ENCODE data around the gene ABCB9.

Gene ABCB9

GRCh38 chr12:122977655-122978392 is 11.6 kb upstream of the ABCB9 start:
- H3K36me3 ChIP-seq (ENCODE audit: control insufficient read depth in 4 of 4, insufficient read depth in 4 of 4, low read length in 3 of 4), result peaks cover 0 to 44% (median 20%) of the 10 kb centered on the region in 4 experiments
- no peak for DNase-seq
- no peaks in the 10 kb centered on the region for H3K9me3 ChIP-seq (ENCODE audit: control extremely low read depth in 1 of 5, control insufficient read depth in 4 of 5, insufficient read depth in 2 of 5, low read depth in 1 of 5, low read length in 4 of 5)
- H3K4me3 ChIP-seq (ENCODE audit: control insufficient read depth in 1 of 7, extremely low read depth in 1 of 7, insufficient read depth in 4 of 7, low read depth in 2 of 7, low read length in 6 of 7), result no peak overlapping the region
- peak overlapping the region in 1 of 2 experiments; percentile 34 for H3K27ac ChIP-seq (ENCODE audit: insufficient read depth in 1 of 2, low read depth in 1 of 2, low read length in 2 of 2, poor library complexity in 1 of 2, severe bottlenecking in 2 of 2)
- WGBS (ENCODE audit: insufficient coverage), result 94% methylated on average over 7 of the region's 9 CpGs
- no peaks in the 10 kb centered on the region for H3K27me3 ChIP-seq (replicated peaks in 2 of 5; ENCODE audit: control insufficient read depth in 4 of 5, insufficient read depth in 5 of 5, low read length in 4 of 5)
- ChIA-PET POLR2A (no interaction called here), CTCF (interaction anchor here (1.3 to 2.1 kb wide), 2 partner anchors 22 to 49 kb away, joined by 3 to 6 read pairs; no protein-coding TSS in a partner anchor)
- H3K4me1 ChIP-seq (ENCODE audit: control extremely low read depth in 1 of 4, control insufficient read depth in 4 of 4, insufficient read depth in 4 of 4, low read length in 3 of 4), result peaks cover 3 to 71% (median 63%) of the 10 kb centered on the region in 4 experiments

GRCh38 chr12:122977153-122977552 is 10.9 kb upstream of the ABCB9 start:
- Histone ChIP-seq H3K36me3 (ENCODE audit: control insufficient read depth in 4 of 4, insufficient read depth in 4 of 4, low read length in 3 of 4) (peaks cover 0 to 37% (median 14%) of the 10 kb centered on the region in 4 experiments), H3K27me3 (replicated peaks in 2 of 5; ENCODE audit: control insufficient read depth in 4 of 5, insufficient read depth in 5 of 5, low read length in 4 of 5) (no peaks in the 10 kb centered on the region), H3K27ac (ENCODE audit: insufficient read depth in 1 of 2, low read depth in 1 of 2, low read length in 2 of 2, poor library complexity in 1 of 2, severe bottlenecking in 2 of 2) (peak overlapping the region; percentile 36 to 99), H3K9me3 (ENCODE audit: control extremely low read depth in 1 of 5, control insufficient read depth in 4 of 5, insufficient read depth in 2 of 5, low read depth in 1 of 5, low read length in 4 of 5) (no peaks in the 10 kb centered on the region), H3K4me3 (ENCODE audit: control insufficient read depth in 1 of 7, extremely low read depth in 1 of 7, insufficient read depth in 4 of 7, low read depth in 2 of 7, low read length in 6 of 7) (no peak overlapping the region), H3K4me1 (ENCODE audit: control extremely low read depth in 1 of 4, control insufficient read depth in 4 of 4, insufficient read depth in 4 of 4, low read length in 3 of 4) (peaks cover 3 to 65% (median 57%) of the 10 kb centered on the region in 4 experiments)
- ChIA-PET CTCF (interaction anchor here (1.0 to 2.1 kb wide), 3 partner anchors 16 to 25 kb away, joined by 3 to 6 read pairs (median 4); no protein-coding TSS in a partner anchor), POLR2A (no interaction called here)
- no peak for DNase-seq
- 98% methylated on average over 5 of the region's 6 CpGs for WGBS (ENCODE audit: insufficient coverage)

GRCh38 chr12:122976648-122976975 is 10.3 kb upstream of the ABCB9 start:
- ChIA-PET POLR2A (interaction anchor here (1.5 kb wide), 1 partner anchor 10 kb away, joined by 4 read pairs; the partner anchor contains the start of gene ABCB9), CTCF (interaction anchor here (0.8 to 2.1 kb wide), 6 partner anchors 17 to 256 kb away, joined by 3 to 6 read pairs (median 3); partner anchors contain the start of genes MPHOSPH9 and MTRFR)
- H3K4me1 ChIP-seq (ENCODE audit: control extremely low read depth in 1 of 4, control insufficient read depth in 4 of 4, insufficient read depth in 4 of 4, low read length in 3 of 4), result peaks cover 3 to 59% (median 51%) of the 10 kb centered on the region in 4 experiments
- H3K27ac ChIP-seq (ENCODE audit: insufficient read depth in 1 of 2, low read depth in 1 of 2, low read length in 2 of 2, poor library complexity in 1 of 2, severe bottlenecking in 2 of 2), result peak overlapping the region; percentile 98 to 99
- no peak for DNase-seq
- H3K36me3 ChIP-seq (ENCODE audit: control insufficient read depth in 4 of 4, insufficient read depth in 4 of 4, low read length in 3 of 4), result peaks cover 0 to 33% (median 12%) of the 10 kb centered on the region in 4 experiments
- peak overlapping the region in 4 of 7 experiments; percentile 98 to 99 (median 99) for H3K4me3 ChIP-seq (ENCODE audit: control insufficient read depth in 1 of 7, extremely low read depth in 1 of 7, insufficient read depth in 4 of 7, low read depth in 2 of 7, low read length in 6 of 7)
- no peaks in the 10 kb centered on the region for H3K9me3 ChIP-seq (ENCODE audit: control extremely low read depth in 1 of 5, control insufficient read depth in 4 of 5, insufficient read depth in 2 of 5, low read depth in 1 of 5, low read length in 4 of 5)
- 94% methylated on average over 15 of the region's 15 CpGs for WGBS (ENCODE audit: insufficient coverage)
- H3K27me3 ChIP-seq (replicated peaks in 2 of 5; ENCODE audit: control insufficient read depth in 4 of 5, insufficient read depth in 5 of 5, low read length in 4 of 5), result no peaks in the 10 kb centered on the region

- H3K36me3 ChIP-seq (ENCODE audit: control insufficient read depth in 4 of 4, insufficient read depth in 4 of 4, low read length in 3 of 4), result peaks cover 0 to 33% (median 12%) of the 10 kb centered on the region in 4 experiments
- H3K27me3 ChIP-seq (replicated peaks in 2 of 5; ENCODE audit: control insufficient read depth in 4 of 5, insufficient read depth in 5 of 5, low read length in 4 of 5), result no peaks in the 10 kb centered on the region
- H3K4me3 ChIP-seq (ENCODE audit: control insufficient read depth in 1 of 7, extremely low read depth in 1 of 7, insufficient read depth in 4 of 7, low read depth in 2 of 7, low read length in 6 of 7), result peak overlapping the region; percentile 93 to 99 (median 98)
- peak overlapping the region; percentile 98 to 99 for H3K27ac ChIP-seq (ENCODE audit: insufficient read depth in 1 of 2, low read depth in 1 of 2, low read length in 2 of 2, poor library complexity in 1 of 2, severe bottlenecking in 2 of 2)
- ChIA-PET CTCF (interaction anchor here (0.7 to 2.1 kb wide), 13 partner anchors 9 to 257 kb away, joined by 3 to 6 read pairs (median 3); partner anchors contain the start of genes ABCB9, MPHOSPH9, MTRFR and PITPNM2), POLR2A (interaction anchor here (1.5 to 2.7 kb wide), 3 partner anchors 8 to 257 kb away, joined by 4 to 12 read pairs (median 5); partner anchors contain the start of genes ABCB9, MPHOSPH9 and MTRFR)
- peaks cover 0 to 53% (median 45%) of the 10 kb centered on the region in 4 experiments for H3K4me1 ChIP-seq (ENCODE audit: control extremely low read depth in 1 of 4, control insufficient read depth in 4 of 4, insufficient read depth in 4 of 4, low read length in 3 of 4)
- WGBS (ENCODE audit: insufficient coverage), result 5% methylated on average over 7 of the region's 8 CpGs
- no peaks in the 10 kb centered on the region for H3K9me3 ChIP-seq (ENCODE audit: control extremely low read depth in 1 of 5, control insufficient read depth in 4 of 5, insufficient read depth in 2 of 5, low read depth in 1 of 5, low read length in 4 of 5)
- peak in 2 of 3 donors; percentile 53 to 65 for DNase-seq
Observed at GRCh38 chr12:122975790-122976647, 9.8 kb upstream of the ABCB9 start.

GRCh38 chr12:122974892-122975789 is 8.9 kb upstream of the ABCB9 start, which contains the start of gene OGFOD2:
TSS of gene OGFOD2 (plus strand) at chr12:122975244. CDS start at chr12:122975252, 8 bp downstream.
- Histone ChIP-seq H3K4me1 (ENCODE audit: control extremely low read depth in 1 of 4, control insufficient read depth in 4 of 4, insufficient read depth in 4 of 4, low read length in 3 of 4) (peaks cover 0 to 50% (median 44%) of the 10 kb centered on the region in 4 experiments), H3K36me3 (ENCODE audit: control insufficient read depth in 4 of 4, insufficient read depth in 4 of 4, low read length in 3 of 4) (peaks cover 0 to 33% (median 12%) of the 10 kb centered on the region in 4 experiments), H3K4me3 (ENCODE audit: control insufficient read depth in 1 of 7, extremely low read depth in 1 of 7, insufficient read depth in 4 of 7, low read depth in 2 of 7, low read length in 6 of 7) (peak within 1 kb of the TSS; percentile 93 to 99 (median 98)), H3K27me3 (replicated peaks in 2 of 5; ENCODE audit: control insufficient read depth in 4 of 5, insufficient read depth in 5 of 5, low read length in 4 of 5) (no peaks in the 10 kb centered on the region), H3K27ac (ENCODE audit: insufficient read depth in 1 of 2, low read depth in 1 of 2, low read length in 2 of 2, poor library complexity in 1 of 2, severe bottlenecking in 2 of 2) (peak within 1 kb of the TSS; percentile 98 to 99), H3K9me3 (ENCODE audit: control extremely low read depth in 1 of 5, control insufficient read depth in 4 of 5, insufficient read depth in 2 of 5, low read depth in 1 of 5, low read length in 4 of 5) (no peaks in the 10 kb centered on the region)
- ChIA-PET CTCF (interaction anchor here (0.7 to 1.6 kb wide), 13 partner anchors 8 to 258 kb away, joined by 3 to 6 read pairs (median 3); partner anchors contain the start of genes ABCB9, MPHOSPH9, MTRFR and PITPNM2), POLR2A (interaction anchor here (0.6 to 2.7 kb wide), 5 partner anchors 8 to 677 kb away, joined by 3 to 12 read pairs (median 4); partner anchors contain the start of genes ABCB9, MPHOSPH9 and MTRFR)
- WGBS (ENCODE audit: insufficient coverage), result 0% methylated on average over 49 of the region's 66 CpGs
- DNase-seq, result peak; percentile 92 to 97 (median 97)
